Measurements from ENCODE around the gene FAM3D.

- TF ChIP-seq, protein P1, sequence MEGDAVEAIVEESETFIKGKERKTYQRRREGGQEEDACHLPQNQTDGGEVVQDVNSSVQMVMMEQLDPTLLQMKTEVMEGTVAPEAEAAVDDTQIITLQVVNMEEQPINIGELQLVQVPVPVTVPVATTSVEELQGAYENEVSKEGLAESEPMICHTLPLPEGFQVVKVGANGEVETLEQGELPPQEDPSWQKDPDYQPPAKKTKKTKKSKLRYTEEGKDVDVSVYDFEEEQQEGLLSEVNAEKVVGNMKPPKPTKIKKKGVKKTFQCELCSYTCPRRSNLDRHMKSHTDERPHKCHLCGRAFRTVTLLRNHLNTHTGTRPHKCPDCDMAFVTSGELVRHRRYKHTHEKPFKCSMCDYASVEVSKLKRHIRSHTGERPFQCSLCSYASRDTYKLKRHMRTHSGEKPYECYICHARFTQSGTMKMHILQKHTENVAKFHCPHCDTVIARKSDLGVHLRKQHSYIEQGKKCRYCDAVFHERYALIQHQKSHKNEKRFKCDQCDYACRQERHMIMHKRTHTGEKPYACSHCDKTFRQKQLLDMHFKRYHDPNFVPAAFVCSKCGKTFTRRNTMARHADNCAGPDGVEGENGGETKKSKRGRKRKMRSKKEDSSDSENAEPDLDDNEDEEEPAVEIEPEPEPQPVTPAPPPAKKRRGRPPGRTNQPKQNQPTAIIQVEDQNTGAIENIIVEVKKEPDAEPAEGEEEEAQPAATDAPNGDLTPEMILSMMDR (IDR thresholded peaks at IDR 0.05) = no peak
- TF ChIP-seq TCF7L2 (IDR thresholded peaks at IDR 0.05; ENCODE audit: low read depth, low read length) (no peak), SIN3A (IDR thresholded peaks at IDR 0.05; ENCODE audit: borderline replicate concordance, insufficient read depth, low read depth, low read length) (no peak), POLR2AphosphoS5 (IDR thresholded peaks at IDR 0.05; ENCODE audit: low read depth, low read length) (no peak)
- TF ChIP-seq, protein P2, sequence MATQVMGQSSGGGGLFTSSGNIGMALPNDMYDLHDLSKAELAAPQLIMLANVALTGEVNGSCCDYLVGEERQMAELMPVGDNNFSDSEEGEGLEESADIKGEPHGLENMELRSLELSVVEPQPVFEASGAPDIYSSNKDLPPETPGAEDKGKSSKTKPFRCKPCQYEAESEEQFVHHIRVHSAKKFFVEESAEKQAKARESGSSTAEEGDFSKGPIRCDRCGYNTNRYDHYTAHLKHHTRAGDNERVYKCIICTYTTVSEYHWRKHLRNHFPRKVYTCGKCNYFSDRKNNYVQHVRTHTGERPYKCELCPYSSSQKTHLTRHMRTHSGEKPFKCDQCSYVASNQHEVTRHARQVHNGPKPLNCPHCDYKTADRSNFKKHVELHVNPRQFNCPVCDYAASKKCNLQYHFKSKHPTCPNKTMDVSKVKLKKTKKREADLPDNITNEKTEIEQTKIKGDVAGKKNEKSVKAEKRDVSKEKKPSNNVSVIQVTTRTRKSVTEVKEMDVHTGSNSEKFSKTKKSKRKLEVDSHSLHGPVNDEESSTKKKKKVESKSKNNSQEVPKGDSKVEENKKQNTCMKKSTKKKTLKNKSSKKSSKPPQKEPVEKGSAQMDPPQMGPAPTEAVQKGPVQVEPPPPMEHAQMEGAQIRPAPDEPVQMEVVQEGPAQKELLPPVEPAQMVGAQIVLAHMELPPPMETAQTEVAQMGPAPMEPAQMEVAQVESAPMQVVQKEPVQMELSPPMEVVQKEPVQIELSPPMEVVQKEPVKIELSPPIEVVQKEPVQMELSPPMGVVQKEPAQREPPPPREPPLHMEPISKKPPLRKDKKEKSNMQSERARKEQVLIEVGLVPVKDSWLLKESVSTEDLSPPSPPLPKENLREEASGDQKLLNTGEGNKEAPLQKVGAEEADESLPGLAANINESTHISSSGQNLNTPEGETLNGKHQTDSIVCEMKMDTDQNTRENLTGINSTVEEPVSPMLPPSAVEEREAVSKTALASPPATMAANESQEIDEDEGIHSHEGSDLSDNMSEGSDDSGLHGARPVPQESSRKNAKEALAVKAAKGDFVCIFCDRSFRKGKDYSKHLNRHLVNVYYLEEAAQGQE (IDR thresholded peaks at IDR 0.05; ENCODE audit: insufficient read depth in 1 of 2, low read depth in 2 of 2, low read length in 1 of 2) = peak; percentile 91 to 92
Observed at GRCh38 chr3:58588030-58588614, 78.5 kb downstream of the FAM3D start.

All from Panc1 (cell line).